GM21360 (cell line): ENCODE measurements around the gene OR9Q1.
"Not testable (repeated sequence)": the region's sequence is repeated elsewhere in the genome, so short reads cannot be mapped to it uniquely, and the experiment has no call there.

Experiments
- ATAC-seq: cut with Tn5 transposase; IDR thresholded peaks from one replicate; pipeline ENCODE4 v1.9.1; 2021; ENCODE audit warnings: mild to moderate bottlenecking, moderate library complexity; ENCODE audit not compliant: unreplicated experiment

OR9Q1 gene, protein sequence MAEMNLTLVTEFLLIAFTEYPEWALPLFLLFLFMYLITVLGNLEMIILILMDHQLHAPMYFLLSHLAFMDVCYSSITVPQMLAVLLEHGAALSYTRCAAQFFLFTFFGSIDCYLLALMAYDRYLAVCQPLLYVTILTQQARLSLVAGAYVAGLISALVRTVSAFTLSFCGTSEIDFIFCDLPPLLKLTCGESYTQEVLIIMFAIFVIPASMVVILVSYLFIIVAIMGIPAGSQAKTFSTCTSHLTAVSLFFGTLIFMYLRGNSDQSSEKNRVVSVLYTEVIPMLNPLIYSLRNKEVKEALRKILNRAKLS

DNA sequence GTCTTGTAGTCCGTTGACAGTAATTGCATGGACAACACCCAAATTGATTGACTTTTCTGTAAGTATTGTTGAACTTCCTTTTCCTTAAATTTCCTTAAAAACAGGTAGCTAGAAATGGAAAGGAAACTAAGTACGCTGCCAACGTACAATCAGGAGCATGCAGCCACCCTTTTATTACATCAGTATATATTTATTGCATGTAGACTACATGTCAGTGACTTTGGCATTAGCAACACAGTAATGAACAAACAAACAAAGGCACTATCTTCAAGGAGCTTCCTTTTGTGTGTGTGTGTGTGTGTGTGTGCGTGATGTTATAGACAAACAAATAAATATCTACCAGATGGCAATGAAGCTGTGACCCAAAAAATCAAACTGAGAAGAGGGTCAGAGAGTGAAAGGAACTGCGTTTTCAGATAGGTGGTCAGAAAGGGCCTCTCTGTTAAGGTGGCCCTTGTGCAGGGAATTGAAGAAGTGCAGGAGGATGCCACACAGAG lies at the start of gene OR9Q1:
Gene OR9Q1, plus strand, starts transcription at position 447 of the 497 bp plus-strand sequence. CDS start 155,564 bp downstream, outside the sequence.
- ATAC-seq = no peak

DNA sequence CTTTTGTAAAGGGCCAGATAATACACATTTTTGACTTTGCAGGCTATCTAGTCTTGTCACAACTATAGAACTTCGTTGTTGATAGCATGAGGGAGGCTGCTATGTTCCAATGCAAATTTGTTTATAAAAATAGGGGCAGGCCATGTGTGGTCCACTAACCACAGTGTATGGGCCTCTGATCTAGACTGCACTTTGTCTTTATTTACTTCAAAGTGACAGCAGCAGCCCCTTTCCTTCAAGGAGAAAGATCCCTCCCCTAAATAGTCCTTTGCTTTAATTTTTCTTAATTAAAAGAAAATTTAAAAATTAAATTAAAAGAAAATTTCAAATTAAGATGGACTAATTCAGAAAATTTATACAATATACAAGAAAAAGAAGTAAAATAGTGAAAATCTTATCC lies 49.5 kb upstream of the OR9Q1 start:
- ATAC-seq = no peak

DNA sequence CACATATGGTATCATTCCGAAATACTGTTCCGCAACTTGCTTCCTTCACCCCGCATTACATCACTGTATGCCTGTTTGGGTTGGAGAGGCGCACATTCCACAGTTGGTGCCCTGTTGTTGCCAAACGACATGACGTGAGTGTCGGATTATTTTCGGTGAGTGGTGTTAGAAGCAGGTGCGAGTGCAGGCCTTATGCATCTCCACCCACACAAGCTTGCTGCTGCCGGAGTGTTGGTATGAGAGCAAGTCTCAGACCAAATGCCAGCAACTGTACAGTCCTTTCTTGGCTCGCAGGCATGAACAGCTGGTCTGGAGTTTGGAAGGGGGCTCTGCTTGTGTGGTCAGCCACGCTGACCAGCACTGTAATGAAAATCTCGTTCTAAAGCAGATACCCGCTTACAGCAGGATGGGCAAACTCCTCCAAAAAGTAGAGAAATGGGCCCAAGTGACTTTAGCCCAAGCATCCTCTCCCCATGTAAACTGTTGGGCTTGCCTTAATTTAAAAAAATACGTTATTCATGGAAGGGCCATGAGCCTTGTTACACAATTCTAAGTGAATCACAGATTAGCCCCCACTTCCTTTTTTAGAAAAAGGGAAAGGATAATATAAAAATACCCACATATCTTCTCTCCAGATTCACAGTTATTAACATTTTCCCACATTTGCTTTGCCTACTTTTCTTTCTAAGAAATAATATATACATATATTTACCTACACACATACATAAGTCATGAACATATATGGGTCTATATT lies 48.7 kb upstream of the OR9Q1 start:
- no peak for ATAC-seq

DNA sequence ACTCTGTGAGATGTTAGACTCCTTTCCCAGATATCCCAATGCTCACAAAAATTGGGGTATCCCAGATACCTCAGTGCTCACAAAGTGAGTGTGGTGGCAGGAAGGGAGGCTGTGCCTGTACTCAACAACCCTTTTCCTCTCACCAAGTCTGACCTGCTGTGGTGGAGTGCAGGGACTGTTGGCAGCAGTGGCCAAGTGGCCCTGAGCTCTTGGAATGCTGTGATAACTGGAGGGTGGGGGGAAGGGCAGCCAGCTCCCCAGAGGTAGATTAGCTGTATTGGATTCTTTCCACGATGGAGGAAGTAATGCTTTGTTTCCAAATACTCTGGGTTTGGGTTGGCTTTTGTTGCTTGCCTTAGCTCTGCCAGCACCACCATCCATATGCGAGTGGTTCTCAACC lies 46.0 kb upstream of the OR9Q1 start:
- no peak for ATAC-seq

DNA sequence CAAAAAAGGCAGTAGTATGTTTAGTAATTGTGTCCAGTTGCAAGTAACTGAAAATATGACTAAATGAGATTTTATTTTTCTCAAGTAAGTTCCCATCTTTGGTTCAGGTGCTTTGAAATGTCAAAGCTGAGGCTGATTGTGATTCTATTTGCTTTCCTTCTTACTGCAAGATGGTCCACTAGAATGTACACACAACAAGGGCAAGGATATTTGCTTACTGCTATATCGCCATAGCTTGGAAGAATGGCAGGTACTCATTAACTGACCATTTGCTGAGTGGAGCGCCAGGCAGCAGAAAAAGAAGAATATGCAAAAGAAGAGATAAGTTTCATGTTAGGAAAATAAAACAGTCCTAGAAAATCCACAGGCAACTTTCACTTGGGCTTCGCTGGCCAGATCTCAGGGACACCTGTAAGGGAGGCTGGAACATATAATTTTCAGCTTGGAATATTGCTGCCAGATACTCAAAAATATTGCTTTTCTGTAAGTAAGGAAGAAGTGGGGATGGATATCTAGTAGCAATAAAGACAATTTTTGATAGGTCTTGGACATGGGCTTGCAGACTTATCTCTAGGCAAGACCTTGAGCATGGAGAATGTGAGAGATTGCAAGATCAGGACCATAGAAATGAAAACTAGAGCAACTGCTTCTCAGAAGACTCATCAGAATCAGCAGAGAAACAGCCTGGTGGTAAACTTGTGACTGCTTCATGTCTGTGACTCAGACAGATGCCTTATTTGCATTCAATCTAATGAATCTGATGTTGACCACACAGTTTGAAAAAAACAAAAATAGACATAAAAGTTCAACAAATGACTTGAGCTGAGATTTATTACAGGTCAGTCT lies 44.8 kb upstream of the OR9Q1 start:
- ATAC-seq = no peak

DNA sequence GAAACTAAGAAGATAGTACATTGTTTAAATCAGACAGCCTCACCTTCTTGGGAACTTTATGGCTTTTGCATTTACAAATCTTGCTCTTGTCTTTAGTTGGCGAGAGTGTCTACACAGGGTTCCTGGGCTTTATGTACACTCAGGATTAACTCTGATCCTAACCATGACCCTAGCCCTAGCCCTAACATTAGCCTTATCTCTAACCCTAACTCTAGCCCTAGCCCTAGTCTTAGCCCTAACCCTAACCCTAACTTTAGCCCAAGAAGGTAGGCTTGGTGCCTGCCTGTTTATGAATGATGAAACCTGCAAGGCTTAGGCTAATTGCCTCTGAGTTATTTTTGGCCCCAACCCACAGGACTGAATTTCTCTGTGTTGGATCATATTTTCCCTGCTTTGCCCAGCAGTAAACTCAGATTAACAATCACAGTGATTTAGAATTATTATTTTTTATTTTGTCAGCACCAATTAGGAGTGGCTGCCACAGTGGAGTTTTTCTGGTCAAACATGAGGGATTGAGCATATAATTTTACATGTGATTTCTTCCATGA lies 44.1 kb upstream of the OR9Q1 start:
- ATAC-seq = no peak

DNA sequence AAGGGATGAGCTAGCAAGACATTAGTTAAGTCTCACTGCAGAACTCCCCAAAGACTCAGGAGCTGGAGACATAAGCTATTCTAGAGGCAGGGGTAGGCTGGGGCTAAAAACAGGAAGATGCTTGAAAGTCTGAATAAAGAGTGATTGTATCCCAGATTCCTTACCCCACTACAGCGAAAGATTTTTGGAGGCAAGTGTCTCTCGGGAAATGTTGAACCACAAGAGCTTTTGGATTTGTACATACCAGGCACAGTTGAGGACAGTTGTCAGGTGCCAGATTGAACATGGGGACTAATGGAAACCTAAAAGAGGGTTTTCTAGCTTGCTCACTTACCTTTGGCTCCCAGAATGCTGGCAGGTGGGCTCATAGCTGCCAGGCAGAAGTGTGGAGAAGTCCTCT lies 43.5 kb upstream of the OR9Q1 start:
- no peak for ATAC-seq

DNA sequence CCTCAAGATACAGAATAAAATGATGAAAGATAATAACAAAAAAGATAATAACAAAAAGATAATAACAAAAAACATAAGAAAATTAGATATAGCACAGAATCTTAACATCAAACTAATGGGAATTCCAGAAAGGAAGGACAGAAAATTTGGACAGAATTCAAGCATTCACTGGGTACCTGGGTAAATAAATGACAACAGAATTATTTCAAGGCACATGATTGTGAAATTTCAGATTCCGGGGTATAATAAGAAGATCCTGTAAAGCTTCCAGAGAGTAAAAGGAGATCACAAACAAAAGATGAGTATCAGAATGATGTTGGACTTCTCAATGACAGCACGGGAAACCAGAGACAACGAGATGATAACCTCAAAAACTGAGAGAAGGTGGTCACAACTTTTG lies 42.1 kb upstream of the OR9Q1 start:
- no peak for ATAC-seq

DNA sequence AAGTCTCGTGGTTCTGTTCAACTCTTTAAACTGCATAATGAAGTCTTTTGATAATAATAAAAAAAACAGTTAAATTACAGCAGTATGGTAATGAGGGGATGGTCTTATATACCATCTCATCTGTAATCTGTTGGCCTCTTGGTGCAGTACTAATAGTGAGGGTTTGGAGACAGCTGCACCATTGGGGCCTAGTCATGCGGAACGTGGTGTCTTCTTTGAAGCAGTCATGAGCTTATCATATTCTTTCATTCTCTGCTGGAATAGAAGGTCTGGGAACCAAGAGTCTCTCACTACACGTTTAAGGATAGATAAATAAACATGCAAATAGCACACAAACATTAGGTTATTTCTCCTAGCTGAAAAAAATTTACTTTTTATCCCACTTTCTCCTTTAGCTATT lies 40.9 kb upstream of the OR9Q1 start:
- ATAC-seq = no peak

DNA sequence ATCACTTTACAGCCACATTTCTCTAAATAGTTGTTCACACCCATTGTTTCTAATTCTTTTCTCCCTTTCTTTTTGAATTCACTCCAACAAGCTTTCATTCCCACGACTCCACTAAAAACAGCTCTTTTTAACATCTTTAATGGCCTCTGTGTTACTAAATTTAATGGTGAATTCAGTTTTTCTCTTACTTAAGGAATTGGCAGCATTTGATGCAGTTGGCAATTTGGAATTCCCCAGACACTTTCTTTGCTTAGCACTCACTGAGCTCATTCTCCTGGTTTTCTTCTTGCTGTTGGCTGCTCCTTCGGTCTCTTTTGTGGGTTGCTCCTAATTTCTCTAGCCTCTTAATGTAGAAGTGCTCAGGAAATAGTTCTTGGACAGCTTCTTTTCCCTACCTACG lies 40.5 kb upstream of the OR9Q1 start:
- ATAC-seq = no peak

DNA sequence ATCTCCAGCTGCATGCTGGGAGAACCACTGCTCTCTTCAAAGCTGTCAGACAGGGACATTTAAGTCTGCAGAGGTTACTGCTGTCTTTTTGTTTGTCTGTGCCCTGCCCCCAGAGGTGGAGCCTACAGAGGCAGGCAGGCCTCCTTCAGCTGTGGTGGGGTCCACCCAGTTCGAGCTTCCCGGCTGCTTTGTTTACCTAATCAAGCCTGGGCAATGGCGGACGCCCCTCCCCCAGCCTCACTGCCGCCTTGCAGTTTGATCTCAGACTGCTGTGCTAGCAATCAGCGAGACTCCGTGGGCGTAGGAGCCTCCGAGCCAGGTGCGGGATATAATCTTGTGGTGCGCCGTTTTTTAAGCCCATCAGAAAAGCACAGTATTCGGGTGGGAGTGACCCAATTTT lies 24.2 kb upstream of the OR9Q1 start:
- ATAC-seq = not testable (repeated sequence)

DNA sequence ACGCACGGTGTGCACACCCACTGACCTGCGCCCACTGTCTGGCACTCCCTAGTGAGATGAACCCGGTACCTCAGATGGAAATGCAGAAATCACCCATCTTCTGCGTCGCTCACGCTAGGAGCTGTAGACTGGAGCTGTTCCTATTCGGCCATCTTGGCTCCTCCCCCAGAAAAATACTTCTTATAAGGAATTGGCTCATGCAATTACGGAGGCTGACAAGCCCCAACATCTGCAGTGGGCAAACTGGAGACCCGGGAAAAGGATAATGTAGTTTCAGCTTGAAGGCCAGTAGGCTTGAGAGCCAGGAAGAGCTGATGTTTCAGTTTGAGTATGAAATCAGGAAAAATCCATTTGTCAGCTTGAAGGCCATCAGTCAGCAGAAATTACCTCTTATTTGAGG lies 23.7 kb upstream of the OR9Q1 start:
- ATAC-seq = not testable (repeated sequence)

DNA sequence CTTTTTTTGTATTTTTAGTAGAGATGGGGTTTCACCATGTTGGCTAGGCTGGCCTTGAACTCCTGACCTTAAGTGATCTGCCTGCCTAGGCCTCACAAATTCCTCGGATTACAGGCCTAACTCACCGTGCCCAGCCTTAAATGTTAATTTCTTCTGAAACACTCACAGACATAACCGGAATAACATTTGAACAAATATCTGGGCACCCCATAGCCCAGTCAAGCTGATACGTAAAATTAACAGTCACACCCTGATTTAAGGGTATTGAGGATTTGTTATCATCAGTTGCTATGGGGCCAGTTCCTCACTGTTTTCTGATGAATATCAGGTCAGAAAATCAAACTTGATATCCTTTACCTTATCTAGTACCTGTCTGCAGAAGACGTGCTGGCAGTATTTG lies 23.0 kb upstream of the OR9Q1 start:
- no peak for ATAC-seq

DNA sequence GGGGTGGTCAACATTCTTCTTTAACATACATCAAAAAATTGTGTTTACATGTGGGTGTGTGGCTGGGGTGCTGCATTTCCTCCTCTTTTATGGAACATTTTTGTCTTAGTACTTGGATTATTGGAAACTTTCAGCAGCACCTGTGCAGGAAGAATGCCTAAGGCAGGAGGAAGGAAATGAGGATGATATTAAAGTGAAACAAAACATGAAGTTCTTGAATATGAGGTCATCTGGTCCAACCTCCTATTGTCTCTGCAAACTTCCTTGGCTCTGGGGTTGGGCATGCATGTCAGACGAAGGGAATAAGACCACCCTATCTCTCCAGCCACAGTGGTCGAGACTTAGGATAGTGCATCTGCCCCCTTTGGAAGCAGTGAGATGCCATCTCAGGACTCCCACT lies 20.6 kb upstream of the OR9Q1 start:
- ATAC-seq = no peak

DNA sequence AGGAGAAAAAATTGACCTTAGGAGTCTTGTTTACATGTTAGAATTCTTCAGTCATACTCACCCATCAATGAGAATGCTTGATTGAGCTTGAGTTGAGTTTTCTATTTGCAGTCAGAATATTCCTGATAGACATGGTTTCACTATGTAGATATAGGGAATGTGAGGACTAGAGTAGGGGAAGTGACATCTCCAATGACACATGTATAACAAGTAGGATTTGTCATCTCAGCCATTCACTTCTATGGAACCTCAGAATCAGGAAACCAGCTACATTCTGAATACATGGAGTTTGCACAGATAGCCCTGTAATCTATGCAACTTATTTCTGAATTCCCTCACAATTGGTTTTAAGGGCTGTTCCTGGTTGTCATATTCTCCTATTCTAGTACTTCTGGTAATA lies 20.1 kb upstream of the OR9Q1 start:
- ATAC-seq = no peak

DNA sequence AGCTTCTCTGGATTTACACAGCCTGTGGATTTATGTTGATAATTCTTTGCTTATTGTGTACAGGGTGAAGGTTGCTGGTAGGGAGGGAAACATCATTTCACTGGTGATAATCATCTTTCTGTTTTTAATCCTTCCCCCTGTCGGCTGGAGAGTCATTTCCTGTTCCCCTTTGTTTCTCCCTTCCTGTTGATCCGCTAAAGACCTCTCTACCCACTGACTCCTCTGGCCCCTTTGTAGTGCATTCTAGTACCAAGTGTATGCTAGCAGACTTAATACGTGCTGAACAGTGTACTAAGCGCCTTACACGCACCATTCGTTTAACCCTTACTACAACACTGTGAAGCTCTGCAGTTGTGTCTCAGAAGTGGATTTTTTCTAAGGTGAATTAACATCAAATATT lies 19.0 kb upstream of the OR9Q1 start:
- ATAC-seq = no peak

DNA sequence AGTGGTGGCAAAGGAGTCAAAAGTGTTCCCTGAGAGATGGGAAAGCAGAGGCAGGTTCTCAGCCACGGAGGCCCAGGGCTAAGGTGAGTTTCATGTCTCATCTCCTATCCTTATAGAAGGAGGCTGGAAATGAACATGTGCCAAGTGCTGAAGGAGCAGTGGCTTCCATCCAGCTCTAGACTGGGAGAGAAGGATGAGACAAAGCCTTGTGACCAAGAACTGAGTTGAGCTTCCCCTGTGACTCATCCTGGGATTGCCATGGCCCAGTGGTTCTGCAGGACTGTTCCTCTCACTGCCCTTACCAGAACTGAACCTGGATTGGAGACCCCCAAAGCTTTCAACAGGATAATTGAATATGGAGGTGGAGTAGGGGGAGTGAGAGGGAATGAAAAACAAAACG lies 16.7 kb upstream of the OR9Q1 start:
- no peak for ATAC-seq

DNA sequence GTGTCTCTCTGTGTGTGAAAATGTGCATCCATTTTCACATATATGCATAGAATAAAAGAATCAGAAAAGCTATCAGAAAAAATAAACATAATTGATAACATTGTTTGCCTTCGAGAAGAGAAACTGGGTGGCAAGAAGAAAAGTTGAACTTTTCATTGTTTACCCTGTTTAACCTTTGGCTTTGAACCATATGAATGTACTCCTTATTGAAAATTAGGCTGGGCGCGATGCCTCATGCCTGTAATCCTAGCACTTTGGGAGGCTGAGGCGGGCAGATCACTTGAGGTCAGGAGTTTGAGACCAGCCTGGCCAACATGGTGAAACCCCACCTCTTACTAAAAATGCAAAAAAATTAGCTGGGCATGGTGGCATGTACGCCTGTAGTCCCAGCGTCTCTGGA lies 11.9 kb upstream of the OR9Q1 start:
- no peak for ATAC-seq

DNA sequence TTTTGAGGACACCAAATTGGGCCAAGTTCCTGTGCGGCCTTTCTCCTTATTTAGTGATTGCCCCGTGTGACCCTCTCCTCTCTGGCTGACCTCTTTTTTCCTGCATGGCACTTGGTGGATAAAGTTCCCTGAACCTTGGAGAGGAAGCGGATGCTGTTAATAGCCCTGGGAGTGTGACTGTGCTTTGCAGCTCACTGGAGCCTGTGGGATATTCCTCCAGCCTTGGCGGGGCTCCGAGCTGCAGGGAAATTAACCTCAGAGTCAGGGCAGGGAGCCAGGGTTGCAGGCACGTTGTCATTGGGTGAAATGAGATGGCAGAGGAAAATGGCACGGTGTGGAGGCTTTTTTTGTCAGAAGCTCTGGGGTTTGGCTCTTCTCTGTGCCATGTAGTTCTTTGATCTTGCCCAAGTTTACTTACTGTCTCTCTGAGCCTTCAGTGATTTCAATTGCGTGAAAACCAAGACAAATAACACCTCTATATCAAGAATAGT lies 965 bp downstream of the OR9Q1 start:
- no peak for ATAC-seq

DNA sequence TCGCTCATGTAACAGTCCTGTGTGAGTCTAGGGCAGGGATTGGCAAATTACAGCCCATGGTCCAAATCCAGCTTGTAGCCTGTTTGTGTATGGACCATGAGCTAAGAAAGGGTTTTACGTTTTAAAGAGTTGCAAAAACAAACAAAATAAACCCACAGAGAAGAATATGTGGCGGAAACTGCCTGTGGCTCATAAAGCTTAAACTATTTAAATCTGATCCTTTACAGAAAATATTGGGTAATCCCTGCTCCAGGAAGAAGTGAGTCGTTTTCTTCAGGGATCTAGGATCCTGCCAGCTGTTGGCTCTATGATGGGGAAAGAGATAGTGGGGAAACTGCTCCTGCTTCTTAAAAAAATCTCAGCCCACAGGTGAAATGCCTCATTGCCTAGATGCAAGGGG lies 3.7 kb downstream of the OR9Q1 start:
- ATAC-seq = no peak
